Endometrium (tissue), 2 donors: ENCODE results near the gene ABCA9.
"Not testable (repeated sequence)": the region's sequence is repeated elsewhere in the genome, so short reads cannot be mapped to it uniquely, and the experiment has no call there.

ENCODE experiments used
- FAIRE-seq: peaks from 2 replicates; lab custom pipeline; 2012; peaks lifted over from hg19 to GRCh38; lab: Jason Lieb, UNC
- donor health status: control.
- donor health status: control.

The ABCA9 gene, protein sequence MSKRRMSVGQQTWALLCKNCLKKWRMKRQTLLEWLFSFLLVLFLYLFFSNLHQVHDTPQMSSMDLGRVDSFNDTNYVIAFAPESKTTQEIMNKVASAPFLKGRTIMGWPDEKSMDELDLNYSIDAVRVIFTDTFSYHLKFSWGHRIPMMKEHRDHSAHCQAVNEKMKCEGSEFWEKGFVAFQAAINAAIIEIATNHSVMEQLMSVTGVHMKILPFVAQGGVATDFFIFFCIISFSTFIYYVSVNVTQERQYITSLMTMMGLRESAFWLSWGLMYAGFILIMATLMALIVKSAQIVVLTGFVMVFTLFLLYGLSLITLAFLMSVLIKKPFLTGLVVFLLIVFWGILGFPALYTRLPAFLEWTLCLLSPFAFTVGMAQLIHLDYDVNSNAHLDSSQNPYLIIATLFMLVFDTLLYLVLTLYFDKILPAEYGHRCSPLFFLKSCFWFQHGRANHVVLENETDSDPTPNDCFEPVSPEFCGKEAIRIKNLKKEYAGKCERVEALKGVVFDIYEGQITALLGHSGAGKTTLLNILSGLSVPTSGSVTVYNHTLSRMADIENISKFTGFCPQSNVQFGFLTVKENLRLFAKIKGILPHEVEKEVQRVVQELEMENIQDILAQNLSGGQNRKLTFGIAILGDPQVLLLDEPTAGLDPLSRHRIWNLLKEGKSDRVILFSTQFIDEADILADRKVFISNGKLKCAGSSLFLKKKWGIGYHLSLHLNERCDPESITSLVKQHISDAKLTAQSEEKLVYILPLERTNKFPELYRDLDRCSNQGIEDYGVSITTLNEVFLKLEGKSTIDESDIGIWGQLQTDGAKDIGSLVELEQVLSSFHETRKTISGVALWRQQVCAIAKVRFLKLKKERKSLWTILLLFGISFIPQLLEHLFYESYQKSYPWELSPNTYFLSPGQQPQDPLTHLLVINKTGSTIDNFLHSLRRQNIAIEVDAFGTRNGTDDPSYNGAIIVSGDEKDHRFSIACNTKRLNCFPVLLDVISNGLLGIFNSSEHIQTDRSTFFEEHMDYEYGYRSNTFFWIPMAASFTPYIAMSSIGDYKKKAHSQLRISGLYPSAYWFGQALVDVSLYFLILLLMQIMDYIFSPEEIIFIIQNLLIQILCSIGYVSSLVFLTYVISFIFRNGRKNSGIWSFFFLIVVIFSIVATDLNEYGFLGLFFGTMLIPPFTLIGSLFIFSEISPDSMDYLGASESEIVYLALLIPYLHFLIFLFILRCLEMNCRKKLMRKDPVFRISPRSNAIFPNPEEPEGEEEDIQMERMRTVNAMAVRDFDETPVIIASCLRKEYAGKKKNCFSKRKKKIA (N-terminal part only)

DNA sequence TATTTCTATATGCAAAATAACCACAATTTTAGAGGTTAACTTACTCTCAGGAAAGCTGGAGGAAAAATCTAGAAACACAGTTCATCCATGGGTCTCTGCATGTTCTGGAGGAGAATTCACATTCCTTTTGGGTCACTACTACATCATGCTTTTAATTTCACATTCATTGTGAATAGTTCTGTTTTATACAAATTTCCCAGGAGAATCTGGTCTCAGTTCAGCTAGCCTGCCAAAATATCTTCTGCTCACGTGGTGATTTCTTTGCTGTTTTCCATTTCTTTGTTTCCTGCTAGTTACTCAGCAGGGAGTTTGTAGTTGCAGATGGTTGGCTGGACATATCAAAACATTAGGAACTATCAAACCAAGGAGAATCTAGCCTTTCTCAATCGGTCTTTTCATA, at the start of gene ABCA9:
TSS of gene ABCA9 (minus strand) at position 106 of the 400 bp plus-strand sequence. CDS start 9,801 bp downstream, outside the sequence.
- FAIRE-seq: peak; percentile 94

DNA sequence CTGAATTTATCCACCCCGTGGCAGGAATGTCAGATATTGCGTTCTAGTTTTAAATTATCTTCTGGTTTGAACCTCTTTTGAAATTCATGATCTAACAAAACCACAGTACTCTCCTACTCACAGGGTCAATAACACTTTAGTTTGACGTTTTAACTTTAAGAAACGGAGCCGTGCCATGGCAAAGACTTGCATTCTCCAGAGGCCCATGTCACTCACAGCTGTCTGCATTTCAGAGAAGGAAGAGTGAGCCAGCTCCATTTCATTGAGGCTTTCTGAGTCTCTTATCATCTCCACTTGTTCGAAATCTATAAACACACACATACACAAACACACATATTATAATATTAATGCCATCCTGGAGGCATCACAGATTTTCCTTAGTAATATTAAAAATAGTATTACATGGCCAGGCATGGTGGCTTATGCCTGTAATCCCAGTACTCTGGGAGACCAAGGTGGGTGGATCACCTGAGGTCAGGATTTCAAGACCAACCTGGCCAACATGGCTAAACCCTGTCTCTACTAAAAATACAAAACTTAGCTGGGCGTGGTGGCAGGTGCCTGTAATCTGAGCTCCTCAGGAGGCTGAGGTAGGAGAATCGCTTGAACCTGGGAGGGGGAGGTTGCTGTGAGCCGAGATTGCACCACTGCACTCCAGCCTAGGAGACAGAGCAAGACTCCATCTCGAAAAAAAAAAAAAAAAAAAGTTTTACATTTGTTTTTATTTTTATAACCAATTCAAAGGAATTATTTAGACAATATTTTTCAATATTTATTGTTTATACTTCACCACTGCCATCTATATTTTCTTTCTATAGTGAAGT, 45.4 kb upstream of the ABCA9 start:
- no peak for FAIRE-seq

DNA sequence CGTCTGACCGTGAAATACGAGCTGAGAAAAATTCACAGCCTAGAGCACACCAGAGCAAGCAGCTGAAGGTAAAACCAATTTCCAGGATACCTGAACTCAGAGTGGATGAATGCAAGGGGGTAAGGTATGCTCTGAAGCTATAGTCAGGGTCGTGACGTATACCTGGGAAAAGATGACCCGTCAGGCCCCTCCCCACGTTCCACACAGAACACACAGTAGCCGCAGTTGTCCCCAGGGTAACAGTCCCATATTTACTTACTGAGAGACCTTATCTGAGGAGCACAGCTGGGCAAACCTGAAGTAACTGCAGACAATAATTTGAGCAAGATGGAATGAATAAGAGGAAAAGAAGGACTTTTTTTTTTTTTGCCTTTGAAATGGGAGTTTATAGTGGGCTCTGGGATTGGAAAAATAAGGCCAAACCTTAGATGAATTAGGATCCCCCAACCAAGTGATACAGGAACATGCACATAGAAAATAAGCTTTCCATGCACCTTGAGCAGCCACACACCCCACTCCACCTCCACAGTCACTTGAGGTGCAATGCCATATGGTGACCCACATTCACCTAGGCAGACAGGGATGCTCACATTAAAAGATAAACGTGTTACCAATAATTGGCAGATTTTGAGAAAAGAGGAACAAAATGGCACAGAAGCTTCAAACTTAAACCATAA, 43.0 kb upstream of the ABCA9 start:
- FAIRE-seq: no peak

DNA sequence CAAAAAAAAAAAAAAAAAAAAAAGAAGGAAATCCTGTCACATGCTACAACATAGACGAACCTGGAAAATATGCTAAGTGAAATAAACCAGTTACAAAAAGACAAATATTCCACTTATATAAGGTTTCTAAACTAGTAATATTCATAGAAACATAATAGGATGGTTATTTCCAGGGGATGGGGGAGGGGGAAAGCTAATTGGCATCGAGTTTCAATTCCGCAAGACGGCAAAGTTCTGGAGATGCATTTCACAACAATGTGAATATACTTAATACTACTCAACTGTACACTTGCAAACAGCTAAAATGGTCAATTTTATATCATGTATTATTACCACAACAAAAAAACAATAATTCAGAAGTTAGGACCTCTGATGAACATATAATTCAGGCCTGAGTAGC, 37.9 kb upstream of the ABCA9 start:
- FAIRE-seq: no peak

DNA sequence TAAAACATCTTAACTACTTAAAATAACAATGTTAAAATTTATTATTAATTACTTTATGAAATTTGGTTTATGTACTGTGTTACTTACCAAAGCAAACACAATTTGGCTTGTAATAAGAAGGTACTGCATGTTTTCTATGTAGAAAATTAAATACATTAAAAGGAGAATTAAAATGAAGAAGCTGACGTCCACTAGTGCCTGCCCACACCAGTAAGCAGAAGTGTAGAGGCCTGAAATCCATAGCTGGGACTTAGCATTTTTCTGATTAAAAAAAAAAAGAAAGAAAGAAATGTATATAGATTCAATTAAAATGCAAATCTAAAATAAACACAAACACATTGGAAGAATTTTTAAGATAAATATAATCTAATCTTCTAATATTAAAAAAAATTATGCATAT, 35.8 kb upstream of the ABCA9 start:
- FAIRE-seq: peak; percentile 8

DNA sequence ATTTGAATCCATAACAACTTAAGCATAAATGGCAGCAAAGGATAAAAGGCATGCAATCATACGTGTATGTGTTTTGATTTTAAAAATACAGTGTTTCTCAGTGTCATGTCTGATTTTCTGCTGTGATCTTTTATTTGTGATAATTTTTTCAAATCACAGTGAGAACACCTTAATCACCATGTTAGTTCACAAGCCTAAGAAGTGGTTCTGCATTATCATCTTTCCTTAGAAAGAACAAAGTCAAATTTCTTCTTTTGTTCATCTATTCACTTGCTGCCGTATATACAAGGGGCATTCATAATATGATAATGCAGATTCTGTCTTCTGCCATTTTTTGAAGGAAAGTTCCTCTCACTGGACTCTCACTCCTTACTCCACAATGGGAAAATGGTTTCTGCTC, 33.3 kb upstream of the ABCA9 start:
- no peak for FAIRE-seq

DNA sequence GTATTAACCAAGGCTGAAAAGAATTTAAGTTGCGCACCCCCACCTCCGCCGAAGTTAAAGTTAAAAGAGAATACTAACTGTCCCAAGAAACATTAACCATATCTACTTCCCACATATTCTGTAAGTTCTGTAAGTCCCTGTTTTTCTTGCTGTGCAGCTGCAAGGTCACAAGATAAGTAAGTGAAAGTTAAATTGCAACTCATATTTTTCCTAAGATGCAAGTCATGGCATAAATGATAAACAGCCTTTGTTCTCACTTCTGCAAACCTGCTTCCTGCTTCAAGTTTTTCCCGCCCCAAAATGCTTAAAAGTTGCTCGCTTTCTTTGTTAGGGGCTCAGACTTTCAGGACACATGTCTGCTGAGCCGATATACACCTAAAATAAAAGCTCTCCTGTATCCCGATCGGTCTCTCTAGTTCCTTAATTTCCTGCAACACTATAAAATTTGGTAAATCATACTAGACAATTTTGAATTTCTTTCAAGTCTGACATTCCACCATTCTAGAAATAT, 32.6 kb upstream of the ABCA9 start:
- no peak for FAIRE-seq

DNA sequence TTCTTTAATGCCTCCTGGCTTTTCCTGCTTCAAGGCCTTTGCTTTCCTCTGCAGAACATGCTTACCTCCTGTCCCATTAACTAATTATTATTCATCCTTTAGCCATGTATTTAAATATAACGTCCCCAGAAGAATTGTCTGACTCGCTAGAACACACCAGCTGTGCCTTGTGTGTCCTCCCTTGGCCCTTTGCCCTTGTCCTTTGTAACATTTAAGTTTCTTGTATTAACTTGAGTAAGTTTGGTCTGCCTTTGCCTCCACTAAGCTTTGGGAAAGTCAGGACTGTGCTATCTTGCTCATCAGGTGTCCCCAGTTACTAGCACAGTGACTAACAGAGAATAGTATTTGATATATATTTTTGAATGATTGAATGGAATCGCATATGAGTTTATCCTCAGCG, 29.6 kb upstream of the ABCA9 start:
- FAIRE-seq: no peak

DNA sequence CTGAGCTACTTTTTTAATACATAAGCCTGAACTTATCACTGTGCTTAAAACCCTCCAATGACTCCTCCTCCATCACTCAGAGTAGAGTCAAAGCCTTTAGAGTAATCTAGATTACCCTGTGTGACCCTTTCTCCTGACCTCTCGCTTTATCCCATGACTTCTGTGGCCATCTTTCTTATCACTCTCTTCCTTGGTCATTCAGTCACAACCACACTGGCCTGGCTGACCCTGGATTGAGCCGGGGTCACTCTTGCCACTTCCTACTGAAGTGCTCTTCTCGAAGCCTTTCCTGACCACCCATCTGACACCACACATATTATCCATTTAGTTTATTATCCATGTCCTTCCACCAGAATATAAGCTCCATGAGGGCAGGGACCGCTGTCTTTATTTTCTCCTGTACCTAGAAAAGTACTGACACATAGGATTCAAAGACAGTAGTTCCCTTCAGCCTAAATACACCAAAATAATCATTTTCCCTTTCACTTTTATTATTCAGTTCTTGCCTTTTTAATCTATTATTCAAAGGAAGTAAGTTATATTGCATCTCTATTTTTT, 28.0 kb upstream of the ABCA9 start:
- no peak for FAIRE-seq

DNA sequence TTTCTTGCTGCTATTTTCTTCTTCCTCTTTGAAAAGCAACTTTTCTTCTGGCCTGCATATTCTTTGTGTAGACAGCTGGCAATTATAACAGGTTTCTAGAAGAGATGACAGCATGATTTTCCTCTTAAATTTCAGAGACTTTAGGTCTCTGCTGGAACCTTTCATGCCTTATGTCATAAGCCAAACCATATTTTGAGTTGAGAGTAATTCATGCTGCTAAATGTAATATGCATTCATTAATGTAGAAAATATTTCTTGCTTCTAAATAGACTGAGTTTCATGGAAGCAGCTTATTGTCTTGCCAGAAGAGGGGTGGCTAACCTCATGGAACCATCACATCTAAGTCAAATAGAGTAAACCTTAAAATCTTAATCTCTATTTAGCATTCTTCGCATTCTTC, 25.9 kb upstream of the ABCA9 start:
- FAIRE-seq: no peak

DNA sequence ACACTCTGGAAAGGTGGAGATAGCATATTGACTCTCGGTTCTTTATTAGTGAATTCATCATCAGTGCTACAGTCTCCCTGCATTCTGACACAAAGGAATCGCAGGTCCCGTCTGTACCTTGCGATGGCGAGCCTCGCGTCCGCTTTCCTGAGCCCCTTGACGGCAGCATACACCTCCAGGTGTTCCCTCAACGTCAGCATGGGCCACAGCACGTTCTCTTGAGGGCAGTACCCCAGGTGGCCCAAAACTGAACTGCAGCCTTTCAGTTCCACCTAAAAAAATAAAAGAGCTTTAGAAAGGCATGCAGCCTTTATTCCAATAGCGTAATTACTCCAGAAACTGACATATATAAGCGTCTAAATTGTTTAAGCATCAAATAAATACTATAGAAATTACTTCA, 24.2 kb upstream of the ABCA9 start:
- no peak for FAIRE-seq

DNA sequence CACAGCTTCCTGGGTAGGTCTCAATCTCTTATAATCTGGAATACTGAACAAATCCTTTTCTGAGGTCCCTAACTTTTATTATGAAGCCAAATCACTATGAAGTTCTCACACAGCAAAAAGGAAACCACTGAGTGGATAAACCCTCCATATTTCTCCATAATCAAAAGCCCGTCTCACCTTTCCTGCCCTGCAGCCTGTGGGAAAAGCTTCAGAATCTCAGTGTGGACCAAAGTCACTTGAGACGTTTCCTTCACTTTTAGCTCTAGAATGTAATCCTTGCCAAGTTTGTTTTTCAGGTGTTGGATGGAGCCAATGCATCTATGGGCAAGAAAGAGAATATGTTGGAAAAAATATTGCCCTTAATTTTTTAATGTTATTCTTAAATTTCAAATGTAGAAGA, 22.0 kb upstream of the ABCA9 start:
- no peak for FAIRE-seq

DNA sequence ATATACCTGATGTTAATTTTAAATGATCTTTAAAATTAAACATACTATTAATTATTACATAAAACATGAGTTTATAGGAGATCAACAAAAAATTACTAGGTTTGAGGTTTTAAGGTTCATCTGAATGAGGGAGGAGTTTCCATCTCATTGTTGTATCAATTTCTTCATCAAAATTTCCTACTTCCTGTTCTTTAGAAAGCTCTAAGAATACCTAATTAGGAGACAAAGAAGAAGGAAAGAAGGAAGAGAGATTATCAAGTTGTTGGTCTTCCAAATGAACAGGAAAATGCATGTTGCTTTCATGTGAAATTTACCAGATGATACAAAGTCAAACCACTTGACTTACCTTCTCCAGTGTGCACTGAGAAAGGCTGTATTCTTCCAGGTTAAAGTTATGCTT, 18.1 kb upstream of the ABCA9 start:
- no peak for FAIRE-seq

DNA sequence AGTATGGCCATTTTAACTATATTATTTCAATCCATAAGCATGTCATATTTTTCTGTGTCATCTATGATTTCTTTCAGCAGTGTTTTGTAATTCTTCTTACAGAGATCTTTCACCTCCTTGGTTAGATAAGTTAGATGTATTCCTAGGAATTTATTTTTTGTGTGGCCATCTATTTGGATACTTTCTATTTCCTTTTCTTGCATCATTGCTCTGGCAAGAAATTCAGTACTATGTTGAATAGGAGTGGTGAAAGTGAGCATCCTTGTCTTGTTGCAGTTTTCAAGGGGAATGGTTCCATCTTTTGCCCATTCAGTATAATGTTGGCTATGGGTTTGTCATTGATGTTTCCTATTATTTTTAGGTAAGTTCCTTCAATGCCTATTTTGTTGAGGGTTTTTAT, 15.1 kb upstream of the ABCA9 start:
- FAIRE-seq: no peak

DNA sequence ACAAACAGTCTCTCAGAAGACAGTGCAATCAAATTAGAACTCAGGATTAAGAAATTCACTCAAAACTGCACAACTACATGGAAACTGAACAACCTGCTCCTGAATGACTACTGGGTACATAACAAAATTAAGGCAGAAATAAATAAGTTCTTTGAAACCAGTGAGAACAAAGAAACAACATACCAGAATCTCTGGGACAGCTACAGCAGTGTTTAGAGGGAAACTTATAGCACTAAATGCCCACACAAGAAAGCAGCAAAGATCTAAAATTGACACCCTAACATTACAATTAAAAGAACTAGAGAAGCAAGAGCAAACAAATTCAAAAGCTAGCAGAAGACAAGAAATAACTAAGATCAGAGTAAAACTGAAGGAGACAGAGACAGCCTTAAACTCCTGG, 12.7 kb upstream of the ABCA9 start:
- FAIRE-seq: not testable (repeated sequence)

DNA sequence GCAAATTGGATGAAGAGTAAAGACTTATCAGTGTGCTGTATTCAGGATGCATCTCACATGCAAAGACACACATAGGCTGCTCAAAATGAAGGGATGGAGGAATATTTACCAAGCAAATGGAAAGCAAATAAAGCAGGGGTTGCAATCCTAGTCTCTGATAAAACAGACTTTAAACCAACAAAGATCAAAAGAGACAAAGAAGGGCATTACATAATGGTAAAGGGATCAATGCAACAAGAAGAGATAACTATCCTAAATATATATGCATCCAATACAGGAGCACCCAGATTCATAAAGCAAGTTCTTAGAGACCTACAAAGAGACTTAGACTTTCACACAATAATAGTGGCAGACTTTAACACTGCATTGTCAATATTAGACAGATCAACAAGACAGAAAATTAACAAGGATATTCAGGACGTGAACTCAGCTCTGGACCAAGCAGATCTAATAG, 12.1 kb upstream of the ABCA9 start:
- not testable (repeated sequence) for FAIRE-seq

DNA sequence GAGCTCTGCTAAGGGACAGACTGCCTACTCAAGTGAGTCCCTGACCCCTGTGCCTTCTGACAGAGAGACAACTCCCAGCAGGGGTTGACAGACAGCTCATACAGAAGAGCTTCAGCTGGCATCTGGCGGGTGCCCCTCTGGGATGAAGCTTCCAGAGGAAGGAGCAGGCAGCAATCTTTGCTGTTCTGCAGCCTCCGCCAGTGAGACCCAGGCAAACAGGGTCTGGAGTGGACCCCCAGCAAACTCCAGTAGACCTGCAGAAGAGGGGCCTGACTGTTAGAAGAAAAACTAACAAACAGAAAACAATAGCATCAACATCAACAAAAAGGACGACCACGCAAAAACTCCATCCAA, 10.5 kb upstream of the ABCA9 start:
- not testable (repeated sequence) for FAIRE-seq

DNA sequence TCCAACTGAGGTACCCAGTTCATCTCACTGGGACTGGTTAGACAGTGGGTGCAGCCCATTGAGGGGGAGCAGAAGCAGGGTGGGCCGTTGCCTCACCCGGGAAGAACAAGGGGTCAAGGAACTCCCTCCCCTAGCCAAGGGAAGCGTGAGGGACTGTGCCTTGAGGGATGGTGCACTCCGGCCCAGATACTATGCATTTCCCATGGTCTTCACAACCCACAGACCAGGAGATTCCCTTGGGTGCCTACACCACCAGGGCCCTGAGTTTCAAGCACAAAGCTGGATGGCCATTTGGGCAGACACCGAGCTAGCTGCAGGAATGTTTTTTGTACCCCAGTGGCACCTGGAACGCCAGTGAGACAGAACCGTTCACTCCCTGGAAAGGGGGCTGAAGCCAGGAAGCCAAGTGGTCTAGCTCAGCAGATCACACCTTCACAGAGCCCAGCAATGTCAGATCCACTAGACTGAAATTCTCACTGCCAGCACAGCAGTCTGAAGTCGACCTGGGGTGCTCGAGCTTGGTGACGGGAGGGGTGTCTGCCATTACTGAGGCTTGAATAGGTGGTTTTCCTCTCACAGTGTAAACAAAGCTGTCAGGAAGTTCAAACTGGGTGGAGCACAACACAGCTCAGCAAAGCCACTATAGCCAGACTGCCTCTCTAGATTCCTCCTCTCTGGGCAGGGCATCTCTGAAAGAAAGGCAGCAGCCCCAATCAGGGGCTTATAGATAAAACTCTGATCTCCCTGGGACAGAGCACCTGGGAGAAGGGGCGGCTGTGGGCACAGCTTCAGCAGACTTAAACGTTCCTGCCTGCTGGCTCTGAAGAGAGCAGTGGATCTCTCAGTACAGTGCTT, 9.9 kb upstream of the ABCA9 start:
- not testable (repeated sequence) for FAIRE-seq

DNA sequence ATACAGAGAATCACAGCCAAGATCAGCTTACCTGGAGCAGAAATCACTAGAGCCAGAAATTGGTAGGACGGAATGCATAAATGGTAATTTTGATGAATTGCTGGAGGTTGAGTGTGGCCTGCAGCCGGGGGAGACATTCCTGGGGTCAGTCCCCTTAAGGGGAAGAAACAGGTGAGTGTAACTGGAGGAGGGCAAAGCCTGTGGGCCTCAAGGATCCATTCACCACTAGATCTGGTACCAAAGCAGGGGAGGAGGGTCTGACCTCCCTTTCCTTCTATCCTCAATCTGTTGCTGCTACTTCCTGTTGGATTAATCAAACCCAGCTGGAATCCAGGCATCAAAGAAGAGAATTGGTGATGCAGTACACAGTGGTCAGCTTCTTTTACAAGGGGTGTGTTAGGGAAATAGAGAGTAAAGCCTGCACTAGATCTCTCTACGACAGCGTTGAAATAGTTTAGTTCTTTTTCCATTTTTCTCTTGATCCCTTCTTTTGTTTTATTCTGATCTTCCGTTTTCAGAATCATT, 8.6 kb upstream of the ABCA9 start:
- no peak for FAIRE-seq
